ENCODE measurements around the gene EFCAB11. TPM values are rescaled to one million over a fixed set of nuclear protein-coding genes. Genes with fewer than 3 reads are reported as not detected.

EFCAB11 gene
- total and polyA plus RNA-seq, 2 experiments from 2014 or later, result 7.7 to 24.6 TPM

DNA sequence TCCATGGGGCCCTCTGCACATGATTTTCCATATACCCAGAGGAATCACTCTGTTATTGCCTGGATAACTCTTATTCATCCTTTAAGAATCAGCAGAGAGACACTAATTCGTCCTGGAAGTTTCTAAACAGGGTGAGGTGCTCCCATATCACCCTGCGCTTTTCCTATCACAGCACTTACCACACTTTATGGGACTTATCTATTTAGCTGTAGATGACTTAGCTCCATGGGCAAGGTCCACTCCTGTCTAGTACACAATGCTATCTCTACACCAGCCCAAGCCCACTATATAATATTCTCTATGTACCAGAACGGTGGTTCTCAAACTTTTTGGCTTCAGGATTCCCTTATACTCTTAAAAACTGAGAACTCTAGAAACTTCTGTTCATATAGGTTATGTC lies 111.7 kb downstream of the EFCAB11 start:
- Histone ChIP-seq H3F3A (replicated peaks; ENCODE audit: low read depth) (no peaks in the 10 kb centered on the region), H3K79me2 (replicated peaks; ENCODE audit: insufficient read depth) (no peaks in the 10 kb centered on the region), H3K4me1 (ENCODE audit: insufficient read depth) (no peaks in the 10 kb centered on the region), H3K27me3 (ENCODE audit: insufficient read depth) (no peaks in the 10 kb centered on the region), H3K36me3 (ENCODE audit: insufficient read depth) (no peaks in the 10 kb centered on the region), H3K27ac (ENCODE audit: low read depth) (no peak overlapping the region), H3K4me2 (no peak overlapping the region), H2AFZ (no peak overlapping the region), H4K20me1 (replicated peaks; ENCODE audit: insufficient read depth) (no peaks in the 10 kb centered on the region), H3K9me2 (ENCODE audit: insufficient read depth) (no peaks in the 10 kb centered on the region), H3K4me3 (no peak overlapping the region)
- TF ChIP-seq JUNB (IDR thresholded peaks at IDR 0.05; ENCODE audit: unreplicated experiment) (no peak), EZH2 (IDR thresholded peaks at IDR 0.05; ENCODE audit: low read depth, unreplicated experiment) (no peak), STAT1 (IDR thresholded peaks at IDR 0.05; ENCODE audit: unreplicated experiment) (no peak), ZNF114 (CRISPR knock-in tag; IDR thresholded peaks at IDR 0.05) (no peak), CREB1 (CRISPR knock-in tag; IDR thresholded peaks at IDR 0.05; ENCODE audit: low read depth) (no peak), ZNF331 (CRISPR knock-in tag; IDR thresholded peaks at IDR 0.05; ENCODE audit: low read depth) (no peak), NANOG (IDR thresholded peaks at IDR 0.05; ENCODE audit: borderline replicate concordance) (no peak), POLR2AphosphoS5 (IDR thresholded peaks at IDR 0.05; ENCODE audit: low read depth) (no peak)
- TF ChIP-seq, protein P1, sequence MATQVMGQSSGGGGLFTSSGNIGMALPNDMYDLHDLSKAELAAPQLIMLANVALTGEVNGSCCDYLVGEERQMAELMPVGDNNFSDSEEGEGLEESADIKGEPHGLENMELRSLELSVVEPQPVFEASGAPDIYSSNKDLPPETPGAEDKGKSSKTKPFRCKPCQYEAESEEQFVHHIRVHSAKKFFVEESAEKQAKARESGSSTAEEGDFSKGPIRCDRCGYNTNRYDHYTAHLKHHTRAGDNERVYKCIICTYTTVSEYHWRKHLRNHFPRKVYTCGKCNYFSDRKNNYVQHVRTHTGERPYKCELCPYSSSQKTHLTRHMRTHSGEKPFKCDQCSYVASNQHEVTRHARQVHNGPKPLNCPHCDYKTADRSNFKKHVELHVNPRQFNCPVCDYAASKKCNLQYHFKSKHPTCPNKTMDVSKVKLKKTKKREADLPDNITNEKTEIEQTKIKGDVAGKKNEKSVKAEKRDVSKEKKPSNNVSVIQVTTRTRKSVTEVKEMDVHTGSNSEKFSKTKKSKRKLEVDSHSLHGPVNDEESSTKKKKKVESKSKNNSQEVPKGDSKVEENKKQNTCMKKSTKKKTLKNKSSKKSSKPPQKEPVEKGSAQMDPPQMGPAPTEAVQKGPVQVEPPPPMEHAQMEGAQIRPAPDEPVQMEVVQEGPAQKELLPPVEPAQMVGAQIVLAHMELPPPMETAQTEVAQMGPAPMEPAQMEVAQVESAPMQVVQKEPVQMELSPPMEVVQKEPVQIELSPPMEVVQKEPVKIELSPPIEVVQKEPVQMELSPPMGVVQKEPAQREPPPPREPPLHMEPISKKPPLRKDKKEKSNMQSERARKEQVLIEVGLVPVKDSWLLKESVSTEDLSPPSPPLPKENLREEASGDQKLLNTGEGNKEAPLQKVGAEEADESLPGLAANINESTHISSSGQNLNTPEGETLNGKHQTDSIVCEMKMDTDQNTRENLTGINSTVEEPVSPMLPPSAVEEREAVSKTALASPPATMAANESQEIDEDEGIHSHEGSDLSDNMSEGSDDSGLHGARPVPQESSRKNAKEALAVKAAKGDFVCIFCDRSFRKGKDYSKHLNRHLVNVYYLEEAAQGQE (IDR thresholded peaks at IDR 0.05; ENCODE audit: unreplicated experiment), result no peak
- TF ChIP-seq, protein P2, sequence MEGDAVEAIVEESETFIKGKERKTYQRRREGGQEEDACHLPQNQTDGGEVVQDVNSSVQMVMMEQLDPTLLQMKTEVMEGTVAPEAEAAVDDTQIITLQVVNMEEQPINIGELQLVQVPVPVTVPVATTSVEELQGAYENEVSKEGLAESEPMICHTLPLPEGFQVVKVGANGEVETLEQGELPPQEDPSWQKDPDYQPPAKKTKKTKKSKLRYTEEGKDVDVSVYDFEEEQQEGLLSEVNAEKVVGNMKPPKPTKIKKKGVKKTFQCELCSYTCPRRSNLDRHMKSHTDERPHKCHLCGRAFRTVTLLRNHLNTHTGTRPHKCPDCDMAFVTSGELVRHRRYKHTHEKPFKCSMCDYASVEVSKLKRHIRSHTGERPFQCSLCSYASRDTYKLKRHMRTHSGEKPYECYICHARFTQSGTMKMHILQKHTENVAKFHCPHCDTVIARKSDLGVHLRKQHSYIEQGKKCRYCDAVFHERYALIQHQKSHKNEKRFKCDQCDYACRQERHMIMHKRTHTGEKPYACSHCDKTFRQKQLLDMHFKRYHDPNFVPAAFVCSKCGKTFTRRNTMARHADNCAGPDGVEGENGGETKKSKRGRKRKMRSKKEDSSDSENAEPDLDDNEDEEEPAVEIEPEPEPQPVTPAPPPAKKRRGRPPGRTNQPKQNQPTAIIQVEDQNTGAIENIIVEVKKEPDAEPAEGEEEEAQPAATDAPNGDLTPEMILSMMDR (conservative IDR thresholded peaks at IDR 0.05; ENCODE audit: low read depth in 2 of 2), result no peak
- TF ChIP-seq, protein P3, sequence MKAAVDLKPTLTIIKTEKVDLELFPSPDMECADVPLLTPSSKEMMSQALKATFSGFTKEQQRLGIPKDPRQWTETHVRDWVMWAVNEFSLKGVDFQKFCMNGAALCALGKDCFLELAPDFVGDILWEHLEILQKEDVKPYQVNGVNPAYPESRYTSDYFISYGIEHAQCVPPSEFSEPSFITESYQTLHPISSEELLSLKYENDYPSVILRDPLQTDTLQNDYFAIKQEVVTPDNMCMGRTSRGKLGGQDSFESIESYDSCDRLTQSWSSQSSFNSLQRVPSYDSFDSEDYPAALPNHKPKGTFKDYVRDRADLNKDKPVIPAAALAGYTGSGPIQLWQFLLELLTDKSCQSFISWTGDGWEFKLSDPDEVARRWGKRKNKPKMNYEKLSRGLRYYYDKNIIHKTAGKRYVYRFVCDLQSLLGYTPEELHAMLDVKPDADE (IDR thresholded peaks at IDR 0.05), result no peak
- Mint-ChIP-seq H3K36me3 (ENCODE audit: low read depth) (peaks cover 10% of the 10 kb centered on the region; the same call in 2 of the 3 replicates), H3K27me3 (ENCODE audit: insufficient read depth, low read depth, poor library complexity) (peaks cover 2% of the 10 kb centered on the region), H3K27ac (no peak overlapping the region), H3K9me3 (peaks cover 9% of the 10 kb centered on the region; the same call in 2 of the 3 replicates), H3K4me3 (no peak overlapping the region), H3K4me1 (peaks cover 9% of the 10 kb centered on the region; the same call in 2 of the 3 replicates)
- ATAC-seq, result no peak
- no peak for DNase-seq (ENCODE audit: low spot score)

All from GM23338 (cell line).